Mesenchymal stem cell (in vitro differentiated cells and primary cell): ENCODE measurements around the gene COX11. TPM values are rescaled to one million over a fixed set of nuclear protein-coding genes. Genes with fewer than 3 reads are reported as not detected.

Source experiments
- DNase-seq: peaks from one replicate; pipeline ENCODE4 v3.0.0-alpha.2; 2013
- H2AFZ ChIP-seq: one replicate; pipeline ENCODE4 v1.6.1; 2013; ENCODE audit warnings: low read depth, mild to moderate bottlenecking, control low read depth, inconsistent platforms, low read length, moderate library complexity
- H2AK5ac ChIP-seq: 2 replicates; pipeline ENCODE4 v1.6.1; 2013; ENCODE audit warnings: low read length, moderate library complexity, mild to moderate bottlenecking, inconsistent platforms; ENCODE audit not compliant: severe bottlenecking
- H2BK120ac ChIP-seq: one replicate; pipeline ENCODE4 v1.6.1; 2013; ENCODE audit warnings: low read depth, mild to moderate bottlenecking, inconsistent platforms, low read length, moderate library complexity
- H2BK12ac ChIP-seq, 2 experiments: one replicate each; pipeline ENCODE4 v1.6.1; 2013; ENCODE audit warnings: inconsistent platforms in 2 of 2, low read length in 2 of 2, mild to moderate bottlenecking in 2 of 2, moderate library complexity in 2 of 2, control low read depth in 1 of 2
- H2BK15ac ChIP-seq: one replicate; pipeline ENCODE4 v1.6.1; 2013; ENCODE audit warnings: mild to moderate bottlenecking, low read depth, inconsistent platforms; ENCODE audit not compliant: poor library complexity, severe bottlenecking
- H2BK5ac ChIP-seq: 2 replicates; pipeline ENCODE4 v1.6.1; 2013; ENCODE audit warnings: low read depth, mild to moderate bottlenecking, low read length, control low read depth, inconsistent platforms; ENCODE audit not compliant: poor library complexity, severe bottlenecking
- H3K14ac ChIP-seq, 2 experiments: one replicate each; pipeline ENCODE4 v1.6.1; 2013; ENCODE audit warnings: inconsistent platforms in 2 of 2, low read length in 2 of 2, control low read depth in 1 of 2, mild to moderate bottlenecking in 1 of 2, moderate library complexity in 1 of 2
- H3K18ac ChIP-seq, 2 experiments: one replicate each; pipeline ENCODE4 v1.6.1; 2013; ENCODE audit warnings: inconsistent platforms in 2 of 2, low read length in 2 of 2, control low read depth in 1 of 2, low read depth in 1 of 2, mild to moderate bottlenecking in 1 of 2
- H3K23ac ChIP-seq, 2 experiments: one replicate each; pipeline ENCODE4 v1.6.1; 2013; ENCODE audit warnings: inconsistent platforms in 2 of 2, low read length in 2 of 2, mild to moderate bottlenecking in 2 of 2, moderate library complexity in 2 of 2, control low read depth in 1 of 2
- H3K27ac ChIP-seq: 2 replicates; pipeline ENCODE4 v1.5.1; 2013; ENCODE audit warnings: mild to moderate bottlenecking, moderate library complexity, low read length, control low read depth, inconsistent platforms; ENCODE audit not compliant: poor library complexity, severe bottlenecking
- H3K27me3 ChIP-seq, 2 experiments: 2 replicates each; pipeline versions ENCODE4 v1.6.1 to v1.7.0; 2013; ENCODE audit warnings: low read length in 2 of 2, mild to moderate bottlenecking in 2 of 2, moderate library complexity in 2 of 2, control low read depth in 1 of 2, inconsistent platforms in 1 of 2; ENCODE audit not compliant: control insufficient read depth in 1 of 2, insufficient read depth in 1 of 2
- H3K36me3 ChIP-seq, 2 experiments: 2 replicates each; pipeline versions ENCODE4 v1.6.1 to v1.7.0; 2013; ENCODE audit warnings: low read length in 2 of 2, control low read depth in 1 of 2, inconsistent platforms in 1 of 2, low read depth in 1 of 2, mild to moderate bottlenecking in 1 of 2; ENCODE audit not compliant: insufficient read depth in 2 of 2, control insufficient read depth in 1 of 2
- H3K4ac ChIP-seq, 2 experiments: one replicate each; pipeline ENCODE4 v1.6.1; 2013; ENCODE audit warnings: inconsistent platforms in 2 of 2, low read length in 2 of 2, mild to moderate bottlenecking in 2 of 2, moderate library complexity in 2 of 2, control low read depth in 1 of 2, low read depth in 1 of 2
- H3K4me1 ChIP-seq: 2 replicates; pipeline ENCODE4 v1.6.1; 2013; ENCODE audit warnings: low read depth, low read length, control low read depth; ENCODE audit not compliant: control insufficient read depth, insufficient read depth
- H3K4me2 ChIP-seq: 2 replicates; pipeline ENCODE4 v1.6.1; 2013; ENCODE audit warnings: low read length, mild to moderate bottlenecking, inconsistent platforms; ENCODE audit not compliant: poor library complexity, severe bottlenecking
- H3K4me3 ChIP-seq, 2 experiments: 2 replicates each; pipeline versions ENCODE4 v1.5.1 to v1.7.0; 2013; ENCODE audit warnings: low read length in 2 of 2, mild to moderate bottlenecking in 2 of 2, control low read depth in 1 of 2, low read depth in 1 of 2; ENCODE audit not compliant: insufficient read depth in 1 of 2
- H3K79me1 ChIP-seq: replicated peaks from 2 replicates; pipeline ENCODE4 v1.6.1; 2013; ENCODE audit warnings: mild to moderate bottlenecking, control low read depth, low read length, inconsistent platforms; ENCODE audit not compliant: poor library complexity, severe bottlenecking
- H3K9ac ChIP-seq: 2 replicates; pipeline ENCODE4 v1.7.0; 2013; ENCODE audit warnings: mild to moderate bottlenecking, low read length, moderate library complexity
- H3K9me3 ChIP-seq: 2 replicates; pipeline ENCODE4 v1.7.0; 2013; ENCODE audit warnings: mild to moderate bottlenecking, low read length; ENCODE audit not compliant: control insufficient read depth
- H4K8ac ChIP-seq: one replicate; pipeline ENCODE4 v1.6.1; 2013; ENCODE audit warnings: inconsistent platforms, mild to moderate bottlenecking, low read length, moderate library complexity
- H4K91ac ChIP-seq: one replicate; pipeline ENCODE4 v1.6.1; 2013; ENCODE audit warnings: mild to moderate bottlenecking, low read length, inconsistent platforms
- WGBS: methylation state at CpG from one replicate; pipeline ENCODE4 v1.1.7; 2013; ENCODE audit warnings: mixed read lengths; 5-methylcytosine and 5-hydroxymethylcytosine counted together
- small RNA-seq: library from polyadenylated mRNA; stranded (forward); fragments of <200 nt; extraction: miRNeasy Mini kit (QIAGEN cat#:217004); gene quantifications from one replicate; pipeline ENCODE3, GENCODE V24; 2013; ENCODE audit warnings: low read depth

COX11 gene

DNA sequence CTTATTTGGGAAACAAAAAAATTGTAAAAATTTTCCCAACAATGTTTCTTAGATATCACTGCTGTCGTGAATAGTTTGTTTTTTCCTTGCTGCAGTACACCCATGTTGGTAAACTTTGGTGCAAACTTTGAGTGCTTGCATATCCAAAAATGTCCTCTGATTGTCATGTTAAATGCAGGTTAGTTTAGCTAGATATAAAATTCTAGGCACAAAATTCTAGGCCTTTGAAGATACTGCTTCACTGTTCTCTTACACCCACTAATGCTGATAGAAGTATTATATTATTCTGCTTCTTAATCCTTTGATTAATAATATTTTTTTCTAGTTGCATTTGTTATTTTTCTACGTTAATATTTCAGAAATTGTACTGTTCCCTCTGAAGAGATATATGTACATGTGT is 51.7 kb downstream of the COX11 start:
- Histone ChIP-seq H4K8ac (no peak overlapping the region), H3K79me1 (peaks cover 27% of the 10 kb centered on the region), H3K36me3 (peaks cover 20 to 21% of the 10 kb centered on the region in 2 experiments), H3K14ac (no peak overlapping the region), H2BK12ac (no peak overlapping the region), H3K9ac (no peak overlapping the region), H3K9me3 (peaks cover 12% of the 10 kb centered on the region), H3K4me3 (no peak overlapping the region), H3K27me3 (no peaks in the 10 kb centered on the region), H3K4me2 (no peak overlapping the region), H3K23ac (no peak overlapping the region), H2AK5ac (no peak overlapping the region), H4K91ac (no peak overlapping the region), H2AFZ (no peak overlapping the region), H3K18ac (no peak overlapping the region), H3K27ac (no peak overlapping the region), H3K4ac (no peak overlapping the region), H2BK120ac (no peak overlapping the region), H3K4me1 (no peaks in the 10 kb centered on the region), H2BK15ac (no peak overlapping the region), H2BK5ac (no peak overlapping the region)
- no peak for DNase-seq
- 100% methylated on average over 1 of the region's 2 CpGs for WGBS

Small RNAs within 50 kb of the gene (small RNA-seq; reads per million reads assigned to genes)
- not detected for gene AC007485.1
